ENCODE results near the gene ALAD.
"Not testable (repeated sequence)": the region's sequence is repeated elsewhere in the genome, so short reads cannot be mapped to it uniquely, and the experiment has no call there.

Gene ALAD

GRCh38 chr9:113397203-113397631 is 3.9 kb downstream of the ALAD start:
- no peak for DNase-seq

- DNase-seq = no peak
Observed at GRCh38 chr9:113395000-113395861, 5.9 kb downstream of the ALAD start.

GRCh38 chr9:113393281-113393680 is 7.8 kb downstream of the ALAD start:
- no peak for DNase-seq

- DNase-seq = no peak
Observed at GRCh38 chr9:113391917-113392316, 9.2 kb downstream of the ALAD start.

GRCh38 chr9:113390192-113390960 is 10.7 kb downstream of the ALAD start:
- DNase-seq = no peak

- DNase-seq = no peak
Observed at GRCh38 chr9:113389451-113389850, 11.6 kb downstream of the ALAD start.

GRCh38 chr9:113388833-113389232 is 12.3 kb downstream of the ALAD start:
- DNase-seq = no peak

- no peak for DNase-seq
Observed at GRCh38 chr9:113387560-113388230, 13.4 kb downstream of the ALAD start.

- DNase-seq = no peak
Observed at GRCh38 chr9:113386571-113387393, 14.3 kb downstream of the ALAD start.

GRCh38 chr9:113381909-113382411 is 19.1 kb downstream of the ALAD start:
- DNase-seq = no peak

GRCh38 chr9:113381441-113381840 is 19.6 kb downstream of the ALAD start:
- not testable (repeated sequence) for DNase-seq

- no peak for DNase-seq
Observed at GRCh38 chr9:113380869-113381378, 20.2 kb downstream of the ALAD start.

GRCh38 chr9:113379829-113380210 is 21.3 kb downstream of the ALAD start:
- DNase-seq = not testable (repeated sequence)

GRCh38 chr9:113379094-113379828 is 21.8 kb downstream of the ALAD start:
- DNase-seq = not testable (repeated sequence)

GRCh38 chr9:113376634-113377567 is 24.2 kb downstream of the ALAD start, which contains the start of gene HDHD3:
TSS of gene HDHD3 (minus strand) at chr9:113376986. CDS start at chr9:113374354, 2,632 bp downstream.
- peak; percentile 11 for DNase-seq

- DNase-seq = no peak
Observed at GRCh38 chr9:113375057-113376023, 25.7 kb downstream of the ALAD start.

GRCh38 chr9:113373676-113374392 is 27.2 kb downstream of the ALAD start:
- no peak for DNase-seq

GRCh38 chr9:113373256-113373655 is 27.8 kb downstream of the ALAD start:
- DNase-seq = no peak
